Calu3 (cell line): ENCODE data around the gene DBF4B. TPM values are rescaled to one million over a fixed set of nuclear protein-coding genes. Genes with fewer than 3 reads are reported as not detected.
"Not testable (repeated sequence)": the region's sequence is repeated elsewhere in the genome, so short reads cannot be mapped to it uniquely, and the experiment has no call there.

Source experiments
- BruUV-seq: library from RNA; stranded (reverse); fragments of 400-500 nt; replicated peaks from 2 replicates; lab custom pipeline; 2021; lab: Mats Ljungman, UMichigan
- CTCF ChIA-PET: fragments of 300-600 bp; sonication (Branson Sonifier 250); formaldehyde crosslinking; loops from one replicate; lab custom pipeline; 2022; ENCODE audit warnings: antibody characterized with exemption; lab: Charles Lee
- DNase-seq: peaks from one replicate; pipeline ENCODE4 v3.0.0; 2022
- H3K27ac Mint-ChIP-seq: one replicate; pipeline ENCODE4 v1.8.0; 2022; ENCODE audit warnings: mixed read lengths; ENCODE audit not compliant: unreplicated experiment
- H3K27me3 Mint-ChIP-seq: one replicate; pipeline ENCODE4 v1.8.0; 2022; ENCODE audit warnings: mixed read lengths; ENCODE audit not compliant: unreplicated experiment
- H3K36me3 Mint-ChIP-seq: one replicate; pipeline ENCODE4 v1.8.0; 2022; ENCODE audit warnings: mild to moderate bottlenecking, moderate library complexity, mixed read lengths; ENCODE audit not compliant: insufficient read depth, unreplicated experiment
- H3K4me1 Mint-ChIP-seq: one replicate; pipeline ENCODE4 v1.8.0; 2022; ENCODE audit warnings: mild to moderate bottlenecking, low read depth, mixed read lengths; ENCODE audit not compliant: unreplicated experiment
- H3K4me3 Mint-ChIP-seq: one replicate; pipeline ENCODE4 v1.8.0; 2022; ENCODE audit warnings: mild to moderate bottlenecking, low read depth, moderate library complexity, mixed read lengths; ENCODE audit not compliant: unreplicated experiment
- H3K9me3 Mint-ChIP-seq: one replicate; pipeline ENCODE4 v1.8.0; 2022; ENCODE audit warnings: low read depth, mixed read lengths; ENCODE audit not compliant: unreplicated experiment
- intact Hi-C: fragments of 100-400 bp; cut with micrococcal nuclease; formaldehyde crosslinking; loops from one replicate; pipeline ENCODE4 v1.10.0; 2022; ENCODE audit not compliant: unreplicated experiment
- total RNA-seq: library from RNA; stranded (reverse); gene quantifications from 2 replicates; pipeline ENCODE4 v1.2.3, GENCODE V29; 2022
- TF ChIP-seq, protein P1 (sequence below): fragments of 200-600 bp; IDR thresholded peaks from one replicate; pipeline ENCODE4 v1.8.0; 2022; ENCODE audit warnings: antibody characterized with exemption; ENCODE audit not compliant: unreplicated experiment

The DBF4B gene
- total RNA-seq, 1 experiment from 2014 or later, result 47.4 TPM

DNA sequence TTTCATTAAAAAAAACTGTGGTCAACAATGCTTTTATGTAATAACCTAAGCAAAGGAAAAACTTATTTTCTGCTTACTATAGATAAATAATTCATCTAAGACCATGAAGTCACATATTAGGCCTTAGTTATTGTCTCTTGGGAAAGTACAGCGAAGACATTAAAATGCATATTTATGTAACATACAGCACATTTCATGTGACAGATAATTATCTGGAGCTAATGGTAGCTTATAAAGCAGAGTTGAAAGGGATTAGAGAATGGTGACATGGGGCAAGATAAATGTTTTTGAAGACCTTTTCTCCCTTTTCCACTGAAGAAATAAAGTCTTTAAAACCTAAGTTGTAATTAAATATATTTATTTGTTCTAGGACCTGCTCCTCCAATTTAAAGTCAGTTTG lies 42.5 kb upstream of the DBF4B start:
- Mint-ChIP-seq H3K27ac (no peak overlapping the region), H3K27me3 (no peaks in the 10 kb centered on the region), H3K36me3 (no peaks in the 10 kb centered on the region), H3K4me3 (no peak overlapping the region), H3K4me1 (no peaks in the 10 kb centered on the region), H3K9me3 (no peaks in the 10 kb centered on the region)
- intact Hi-C loops, result no loop called here
- TF ChIP-seq, protein P1, sequence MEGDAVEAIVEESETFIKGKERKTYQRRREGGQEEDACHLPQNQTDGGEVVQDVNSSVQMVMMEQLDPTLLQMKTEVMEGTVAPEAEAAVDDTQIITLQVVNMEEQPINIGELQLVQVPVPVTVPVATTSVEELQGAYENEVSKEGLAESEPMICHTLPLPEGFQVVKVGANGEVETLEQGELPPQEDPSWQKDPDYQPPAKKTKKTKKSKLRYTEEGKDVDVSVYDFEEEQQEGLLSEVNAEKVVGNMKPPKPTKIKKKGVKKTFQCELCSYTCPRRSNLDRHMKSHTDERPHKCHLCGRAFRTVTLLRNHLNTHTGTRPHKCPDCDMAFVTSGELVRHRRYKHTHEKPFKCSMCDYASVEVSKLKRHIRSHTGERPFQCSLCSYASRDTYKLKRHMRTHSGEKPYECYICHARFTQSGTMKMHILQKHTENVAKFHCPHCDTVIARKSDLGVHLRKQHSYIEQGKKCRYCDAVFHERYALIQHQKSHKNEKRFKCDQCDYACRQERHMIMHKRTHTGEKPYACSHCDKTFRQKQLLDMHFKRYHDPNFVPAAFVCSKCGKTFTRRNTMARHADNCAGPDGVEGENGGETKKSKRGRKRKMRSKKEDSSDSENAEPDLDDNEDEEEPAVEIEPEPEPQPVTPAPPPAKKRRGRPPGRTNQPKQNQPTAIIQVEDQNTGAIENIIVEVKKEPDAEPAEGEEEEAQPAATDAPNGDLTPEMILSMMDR, result no peak
- DNase-seq, result no peak
- no TSS peak for BruUV-seq
- CTCF ChIA-PET, result no interaction called here

DNA sequence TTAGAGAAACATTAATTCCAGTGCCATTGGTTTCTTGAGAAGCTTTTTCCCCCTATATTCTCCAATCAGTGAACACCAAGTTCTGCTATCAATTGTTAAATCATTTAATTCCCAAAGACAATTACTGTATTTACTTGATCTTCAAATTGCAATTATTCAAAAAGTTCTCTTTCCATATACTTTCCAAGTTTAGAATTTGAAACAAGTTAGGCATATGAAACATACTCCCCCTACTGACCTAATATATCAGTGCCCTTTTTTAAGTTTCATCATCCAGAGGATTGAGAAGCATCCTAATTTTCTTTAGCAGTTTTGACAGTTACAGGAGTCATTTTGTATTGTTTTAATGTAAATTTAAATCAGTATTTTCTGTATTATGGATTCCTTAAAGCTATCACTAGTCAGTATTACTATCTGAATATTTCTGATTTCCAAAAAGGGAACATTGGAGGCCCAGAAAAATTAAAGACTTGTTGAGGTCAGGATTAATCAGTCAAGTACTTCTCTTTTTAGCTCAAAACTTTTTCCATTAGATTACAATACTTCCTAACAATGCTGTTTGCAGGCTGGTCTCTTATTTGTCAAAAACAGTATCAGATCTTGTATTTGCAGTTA lies 35.9 kb upstream of the DBF4B start:
- BruUV-seq, result no TSS peak
- Mint-ChIP-seq H3K27me3 (no peaks in the 10 kb centered on the region), H3K4me1 (no peaks in the 10 kb centered on the region), H3K27ac (no peak overlapping the region), H3K9me3 (no peaks in the 10 kb centered on the region), H3K36me3 (no peaks in the 10 kb centered on the region), H3K4me3 (no peak overlapping the region)
- TF ChIP-seq, protein P1, result peak; percentile 48
- DNase-seq, result no peak
- CTCF ChIA-PET, result interaction anchor here (0.5 to 1.2 kb wide), 2 partner anchors 16 to 24 kb away, joined by 3 read pairs; partner anchors contain the start of gene MEIOC
- intact Hi-C loops, result loop anchor here (1.0 kb wide), 1 partner anchor 139 kb away; no protein-coding TSS in a partner anchor

DNA sequence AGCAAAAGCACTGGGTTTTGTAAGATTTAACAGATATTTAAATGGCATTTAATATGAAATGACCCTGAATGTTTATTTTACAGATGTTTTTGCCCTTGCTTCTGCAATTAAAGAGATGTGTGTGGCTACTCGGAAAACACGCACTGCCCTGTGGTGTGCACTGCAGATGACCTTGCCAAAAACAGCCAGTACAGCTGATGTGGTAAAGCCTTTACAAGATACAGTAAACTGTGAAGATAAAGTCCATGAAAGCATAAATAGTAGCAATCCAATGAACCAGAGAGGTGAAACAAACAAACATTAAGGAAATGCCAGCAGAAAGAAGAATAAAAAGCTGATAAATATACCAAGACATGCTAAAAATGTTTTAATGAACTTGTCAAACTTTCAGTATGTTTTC lies 34.6 kb upstream of the DBF4B start:
- TF ChIP-seq, protein P1, result no peak
- H3K4me3 Mint-ChIP-seq, result no peak overlapping the region
- H3K27me3 Mint-ChIP-seq, result no peaks in the 10 kb centered on the region
- no peaks in the 10 kb centered on the region for H3K9me3 Mint-ChIP-seq
- no peaks in the 10 kb centered on the region for H3K4me1 Mint-ChIP-seq
- BruUV-seq, result no TSS peak
- peaks cover 3% of the 10 kb centered on the region for H3K36me3 Mint-ChIP-seq
- CTCF ChIA-PET, result no interaction called here
- DNase-seq, result no peak
- no peak overlapping the region for H3K27ac Mint-ChIP-seq
- intact Hi-C loops, result no loop called here

DNA sequence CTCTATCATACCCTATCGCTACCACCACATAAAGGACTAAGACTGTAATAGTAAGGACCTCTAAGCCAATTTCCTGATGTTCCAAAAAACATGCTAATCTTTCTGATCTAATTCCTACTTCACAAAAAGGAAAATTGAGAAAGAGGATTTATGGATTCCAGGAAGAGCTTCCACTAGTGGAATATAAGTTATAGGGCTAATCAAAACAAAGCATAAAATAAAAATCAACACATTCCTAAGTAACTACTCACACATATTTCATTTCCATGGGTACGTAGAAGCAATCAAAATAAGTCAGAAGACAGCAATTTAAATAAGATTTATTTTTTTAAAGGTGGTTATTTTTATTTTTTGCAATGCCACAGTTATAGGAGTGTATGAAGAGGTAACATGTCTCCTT lies 31.3 kb upstream of the DBF4B start:
- CTCF ChIA-PET, result no interaction called here

DNA sequence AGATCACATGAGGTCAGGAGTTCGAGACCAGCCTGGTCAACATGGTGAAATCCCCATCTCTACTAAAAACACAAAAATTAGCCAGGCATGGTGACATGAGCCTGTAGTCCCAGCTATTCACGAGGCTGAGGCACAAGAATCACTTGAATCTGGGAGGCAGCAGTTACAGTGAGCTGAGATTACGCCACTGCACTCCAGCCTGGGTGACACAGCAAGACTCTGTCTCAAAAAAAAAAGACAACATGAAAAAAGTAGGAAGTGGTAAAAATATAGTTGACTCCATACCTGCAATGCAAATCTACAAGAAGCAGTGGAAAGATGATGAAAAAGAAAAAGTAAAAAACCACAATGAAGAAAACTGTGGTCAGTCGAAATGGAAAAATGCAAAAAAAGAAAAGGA lies 25.2 kb upstream of the DBF4B start:
- H3K27ac Mint-ChIP-seq, BruUV-seq, H3K4me1 Mint-ChIP-seq, H3K9me3 Mint-ChIP-seq, DNase-seq, intact Hi-C loops, CTCF ChIA-PET, H3K4me3 Mint-ChIP-seq, H3K27me3 Mint-ChIP-seq: not testable (repeated sequence)
- peaks cover 27% of the 10 kb centered on the region for H3K36me3 Mint-ChIP-seq

More for the DNA sequence above, 31.3 kb upstream of the DBF4B start:
- TF ChIP-seq, protein P1, result no peak
- no TSS peak for BruUV-seq
- no peak for DNase-seq
- Mint-ChIP-seq H3K27ac (no peak overlapping the region), H3K4me1 (no peaks in the 10 kb centered on the region), H3K4me3 (no peak overlapping the region), H3K36me3 (peaks cover 13% of the 10 kb centered on the region), H3K27me3 (no peaks in the 10 kb centered on the region), H3K9me3 (no peaks in the 10 kb centered on the region)
- intact Hi-C loops, result no loop called here
